Fibroblast of mammary gland (primary cell): ENCODE results near the gene NCL.

Source experiments
- DNase-seq: peaks from one replicate; pipeline ENCODE4 v3.0.0-alpha.2; 2010; ENCODE audit warnings: low read depth
- H3K4me3 ChIP-seq: 2 replicates; pipeline ENCODE4 v1.5.1; 2011; ENCODE audit warnings: low read depth, mild to moderate bottlenecking, low read length, moderate library complexity; ENCODE audit not compliant: control insufficient read depth
- TF ChIP-seq, protein P1 (sequence below): conservative IDR thresholded peaks from 2 replicates; pipeline ENCODE4 v1.5.1; 2011; ENCODE audit warnings: low read depth, low read length, inconsistent platforms; ENCODE audit not compliant: control insufficient read depth, insufficient read depth

NCL gene

GRCh38 chr2:231470246-231470900, 6.1 kb upstream of the NCL start:
- H3K4me3 ChIP-seq = no peak overlapping the region
- DNase-seq = no peak
- TF ChIP-seq, protein P1, sequence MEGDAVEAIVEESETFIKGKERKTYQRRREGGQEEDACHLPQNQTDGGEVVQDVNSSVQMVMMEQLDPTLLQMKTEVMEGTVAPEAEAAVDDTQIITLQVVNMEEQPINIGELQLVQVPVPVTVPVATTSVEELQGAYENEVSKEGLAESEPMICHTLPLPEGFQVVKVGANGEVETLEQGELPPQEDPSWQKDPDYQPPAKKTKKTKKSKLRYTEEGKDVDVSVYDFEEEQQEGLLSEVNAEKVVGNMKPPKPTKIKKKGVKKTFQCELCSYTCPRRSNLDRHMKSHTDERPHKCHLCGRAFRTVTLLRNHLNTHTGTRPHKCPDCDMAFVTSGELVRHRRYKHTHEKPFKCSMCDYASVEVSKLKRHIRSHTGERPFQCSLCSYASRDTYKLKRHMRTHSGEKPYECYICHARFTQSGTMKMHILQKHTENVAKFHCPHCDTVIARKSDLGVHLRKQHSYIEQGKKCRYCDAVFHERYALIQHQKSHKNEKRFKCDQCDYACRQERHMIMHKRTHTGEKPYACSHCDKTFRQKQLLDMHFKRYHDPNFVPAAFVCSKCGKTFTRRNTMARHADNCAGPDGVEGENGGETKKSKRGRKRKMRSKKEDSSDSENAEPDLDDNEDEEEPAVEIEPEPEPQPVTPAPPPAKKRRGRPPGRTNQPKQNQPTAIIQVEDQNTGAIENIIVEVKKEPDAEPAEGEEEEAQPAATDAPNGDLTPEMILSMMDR = no peak

GRCh38 chr2:231469583-231469950, 5.3 kb upstream of the NCL start:
- DNase-seq = no peak
- TF ChIP-seq, protein P1 = no peak
- no peak overlapping the region for H3K4me3 ChIP-seq

DNA sequence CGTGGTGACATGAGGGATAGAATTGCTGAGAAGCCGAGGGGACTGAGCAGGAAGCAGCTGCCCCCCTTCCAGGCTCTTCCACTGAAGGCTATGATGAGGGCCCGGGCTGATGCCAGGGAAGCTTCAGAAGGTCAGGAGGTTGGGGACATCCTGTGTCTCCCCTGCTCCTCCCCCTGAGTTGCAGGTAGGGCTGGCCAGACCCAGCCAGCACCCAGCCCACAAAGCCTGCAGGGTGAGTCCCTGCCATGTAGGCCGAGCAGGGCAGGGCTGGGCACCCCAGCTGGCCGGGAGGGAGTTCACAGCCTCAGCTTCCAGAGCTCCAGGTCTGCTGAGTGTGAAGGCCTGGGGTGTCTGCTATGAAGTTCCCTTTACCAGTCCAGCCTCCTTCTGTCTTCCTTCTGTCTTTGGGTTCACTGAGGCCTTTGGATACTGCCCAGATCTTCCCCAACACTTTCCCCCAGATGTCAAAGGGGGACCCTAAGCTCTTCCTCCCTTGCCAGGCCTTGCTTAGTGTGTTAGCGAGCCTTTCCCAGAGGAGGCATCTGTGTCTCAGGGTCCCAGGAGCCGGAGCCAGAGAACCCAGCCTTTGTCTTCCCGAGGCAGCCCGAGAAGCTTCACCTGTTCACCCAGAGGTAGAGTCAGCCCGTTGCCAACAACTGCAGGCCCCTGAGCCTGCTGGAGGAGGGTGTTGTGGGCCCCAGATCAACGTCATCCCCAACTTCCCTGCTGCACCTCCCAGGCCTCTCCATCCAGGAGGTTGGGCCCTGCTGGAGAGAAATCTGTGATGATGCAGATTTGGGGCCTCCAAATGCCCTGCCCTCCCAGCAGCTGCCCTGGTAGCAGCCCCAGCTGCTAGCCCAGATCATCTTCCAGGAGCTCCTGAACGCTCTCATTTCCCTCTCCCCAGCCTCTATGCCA, 3.6 kb upstream of the NCL start:
- no peak for DNase-seq
- no peak overlapping the region for H3K4me3 ChIP-seq
- TF ChIP-seq, protein P1 = no peak

GRCh38 chr2:231467016-231467545, 2.8 kb upstream of the NCL start:
- TF ChIP-seq, protein P1 = no peak
- DNase-seq = no peak
- no peak overlapping the region for H3K4me3 ChIP-seq

DNA sequence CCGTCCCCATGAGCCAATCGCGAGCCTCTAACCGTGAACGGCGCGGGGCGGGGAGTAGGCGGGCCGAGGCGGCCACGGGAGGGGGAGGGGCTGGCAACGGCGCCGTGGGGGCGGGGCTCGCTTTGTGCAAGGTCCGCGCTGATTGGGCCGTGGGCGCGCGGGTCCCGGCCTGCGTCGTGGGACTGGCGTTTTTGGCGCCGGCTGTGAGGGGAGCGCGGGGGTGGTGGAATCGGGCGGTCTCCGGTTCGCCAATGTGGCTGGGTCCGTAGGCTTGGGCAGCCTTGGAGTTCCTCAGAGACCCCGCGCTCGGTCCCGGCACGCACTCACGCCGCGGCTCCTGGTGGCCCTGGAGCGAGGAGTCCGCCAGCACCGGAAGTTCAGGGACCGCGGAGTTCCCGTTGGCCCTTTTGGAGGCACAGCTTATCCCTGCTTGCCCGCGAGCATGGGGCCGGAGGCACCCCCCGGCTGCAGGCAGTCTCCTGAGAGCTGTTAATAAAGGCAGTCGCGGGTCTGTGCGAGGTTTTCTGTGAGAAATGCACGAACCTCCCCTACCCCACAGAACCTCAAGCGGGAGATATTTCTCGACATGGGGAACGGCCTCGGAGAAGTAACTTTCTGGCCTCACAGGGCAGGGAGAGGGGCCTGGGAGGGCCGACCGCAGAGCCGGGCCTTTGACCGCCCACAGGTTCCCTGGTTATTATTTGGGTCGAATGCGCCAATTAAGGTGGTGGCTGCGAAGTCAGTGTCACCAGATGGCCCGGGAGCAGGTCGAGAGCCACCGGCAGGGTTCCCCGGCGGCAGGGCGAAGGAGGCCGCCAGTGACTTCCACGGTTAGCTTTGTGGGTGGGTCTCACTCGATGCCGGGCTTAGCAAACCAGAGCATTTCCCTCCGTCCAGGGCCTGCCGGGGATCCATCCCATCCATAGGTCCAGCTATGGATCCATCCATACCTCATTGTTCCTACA, 574 bp upstream of the NCL start:
- TF ChIP-seq, protein P1 = no peak
- peak overlapping the region; percentile 70 for H3K4me3 ChIP-seq
- peak; percentile 28 for DNase-seq
